Ovary (tissue), 9 donors: ENCODE data around the gene ZBTB44. TPM values are rescaled to one million over a fixed set of nuclear protein-coding genes. Genes with fewer than 3 reads are reported as not detected.

ENCODE experiments used
- DNase-seq, 5 donors: peaks; one replicate each; pipeline ENCODE4 v3.0.0-alpha.2; 2019 to 2020
- H3K27ac ChIP-seq, 2 donors: fragments of 200-600 bp; one replicate each; pipeline versions ENCODE4 v1.5.1 to v1.8.0; 2019 to 2022
- H3K27me3 ChIP-seq: fragments of 200-600 bp; one replicate; pipeline ENCODE4 v1.8.0; 2022
- H3K36me3 ChIP-seq: fragments of 200-600 bp; sonication (generic); one replicate; pipeline ENCODE4 v1.5.1; 2019
- H3K4me1 ChIP-seq: one replicate; pipeline ENCODE4 v1.8.1; 2013; ENCODE audit warnings: mild to moderate bottlenecking, moderate library complexity; ENCODE audit not compliant: insufficient read depth
- H3K4me3 ChIP-seq: fragments of 200-600 bp; sonication (generic); one replicate; pipeline ENCODE4 v1.5.1; 2017
- H3K9me3 ChIP-seq, 2 donors: fragments of 200-600 bp in 1 of 2; sonication (generic) in 1 of 2; one replicate each; pipeline versions ENCODE4 v1.5.1 to v1.8.1; 2013 to 2019; ENCODE audit warnings: mild to moderate bottlenecking in 1 of 2, moderate library complexity in 1 of 2
- EP300 ChIP-seq: sonication (generic); formaldehyde crosslinking; IDR thresholded peaks from one replicate; pipeline ENCODE4 v1.6.1; 2017; ENCODE audit warnings: antibody characterized with exemption
- POLR2A ChIP-seq: fragments of 450-650 bp; IDR thresholded peaks from one replicate; pipeline ENCODE4 v1.6.1; 2017; ENCODE audit warnings: antibody characterized with exemption, mild to moderate bottlenecking, moderate library complexity
- WGBS, 3 donors: extraction: QIAGEN DNeasy Blood & Tissue Kit in 1 of 3; methylation state at CpG; one replicate each; pipeline versions ENCODE4 v1.1.5 to v1.1.7; 2013 to 2017; 5-methylcytosine and 5-hydroxymethylcytosine counted together
- intact Hi-C, 4 donors: fragments of 100-400 bp; cut with DNase I; formaldehyde crosslinking; loops; one replicate each; pipeline versions ENCODE4 v1.11.0 to v1.15.1; 2022 to 2023
- polyA plus RNA-seq, 2 donors: library from polyadenylated mRNA; stranded (reverse); fragments of 200-250 nt in 1 of 2; fragments of 350-450 nt in 1 of 2; fragmentation: Illumina TruSeq in 1 of 2; extraction: RNeasy Lipid Tissue Mini Kit (QIAGEN cat#74804) in 1 of 2; gene quantifications; one replicate each; pipeline ENCODE4 v1.2.3, GENCODE V29; 2013 to 2014
- total RNA-seq, 7 donors: library from RNA; depleted of rRNA in 2 of 7; stranded (reverse); fragments of >200 nt in 2 of 7; fragmentation: NEBNext Ultra II Directional in 3 of 7; extraction: Animal tissue kit (Norgen Biotek cat#: 25700) in 3 of 7; gene quantifications; one replicate each; pipeline versions ENCODE4 v1.1.0 to v1.2.4, GENCODE V29; 2016 to 2023
- TF ChIP-seq, protein P1 (sequence below), 3 donors: fragments of 450-650 bp in 2 of 3; fragments of 200-600 bp in 1 of 3; IDR thresholded peaks; one replicate each; pipeline versions ENCODE4 v1.5.1 to v1.8.0; 2016 to 2022; ENCODE audit warnings: antibody characterized with exemption in 3 of 3, mild to moderate bottlenecking in 1 of 3
- donor health status: DM: no; HTN: no; CAD: no; lungs with moderate emphysema.
- donor health status: DM: no; HTN: no; CAD: no.
- donor health status: Bipolar disorder and iron deficiency.
- donor health status: DM: yes; HTN: yes; CAD: no.
- donor health status: DM: no; HTN: no; CAD: no.
- donor health status: DM: yes; HTN: yes; CAD: no.

The ZBTB44 gene
- total and polyA plus RNA-seq, 9 donors: 19.1 to 83.0 (median 57.9) TPM

DNA sequence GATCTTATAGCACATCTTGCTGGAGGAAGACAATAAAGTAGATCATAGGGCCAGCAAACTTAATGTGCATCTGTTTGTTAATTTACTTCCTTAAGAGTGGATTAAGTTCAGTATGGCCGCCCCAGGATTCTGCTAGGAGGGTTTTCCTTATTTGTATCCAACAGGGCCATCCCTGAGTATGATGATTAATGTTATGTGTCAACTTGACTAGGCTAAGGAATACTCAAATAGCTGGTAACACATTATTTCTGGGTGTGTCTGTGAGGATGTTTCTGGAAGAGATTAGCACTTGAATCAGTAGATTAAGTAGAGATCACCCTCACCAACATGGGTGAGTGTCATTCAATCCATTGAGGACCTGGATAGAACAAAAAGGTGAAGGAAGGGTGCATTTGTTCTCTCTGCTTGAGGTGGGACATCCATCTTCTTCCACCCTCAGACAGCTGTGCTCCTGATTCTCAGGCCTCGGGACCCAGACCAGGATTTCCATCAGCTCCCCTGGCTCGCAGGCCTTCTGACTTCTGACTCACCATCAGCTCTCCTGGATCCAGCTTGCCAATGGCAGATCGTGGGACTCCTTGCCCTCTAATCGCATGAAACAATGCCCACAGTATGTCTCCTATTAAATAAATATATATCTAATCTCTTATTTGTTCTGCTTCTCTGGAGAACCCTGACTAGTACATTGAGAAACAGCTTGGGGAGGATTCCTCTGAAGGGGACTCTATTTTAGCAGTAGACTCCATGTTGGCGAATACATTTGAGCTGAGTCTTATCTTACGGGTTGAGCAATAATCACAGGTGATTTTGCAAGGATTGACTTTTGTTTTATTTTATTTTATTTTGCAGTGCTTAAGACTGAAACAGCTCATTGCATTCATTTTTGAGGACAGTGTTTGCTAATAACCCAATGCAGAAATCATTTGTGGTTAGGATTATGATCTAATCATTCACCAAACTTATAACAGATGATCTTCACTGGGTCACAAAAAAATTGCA, 9.0 kb upstream of the ZBTB44 start:
- 85 to 90% (median 86%) methylated on average over 7 of the region's 7 CpGs for WGBS, 3 donors
- Histone ChIP-seq H3K4me3 (no peak overlapping the region), H3K4me1 (no peaks in the 10 kb centered on the region), H3K27me3 (no peaks in the 10 kb centered on the region), H3K36me3 (no peaks in the 10 kb centered on the region), H3K9me3 (no peaks in the 10 kb centered on the region), H3K27ac (no peak overlapping the region)
- DNase-seq: no peak
- no peak for TF ChIP-seq EP300
- TF ChIP-seq POLR2A: no peak
- TF ChIP-seq, protein P1, sequence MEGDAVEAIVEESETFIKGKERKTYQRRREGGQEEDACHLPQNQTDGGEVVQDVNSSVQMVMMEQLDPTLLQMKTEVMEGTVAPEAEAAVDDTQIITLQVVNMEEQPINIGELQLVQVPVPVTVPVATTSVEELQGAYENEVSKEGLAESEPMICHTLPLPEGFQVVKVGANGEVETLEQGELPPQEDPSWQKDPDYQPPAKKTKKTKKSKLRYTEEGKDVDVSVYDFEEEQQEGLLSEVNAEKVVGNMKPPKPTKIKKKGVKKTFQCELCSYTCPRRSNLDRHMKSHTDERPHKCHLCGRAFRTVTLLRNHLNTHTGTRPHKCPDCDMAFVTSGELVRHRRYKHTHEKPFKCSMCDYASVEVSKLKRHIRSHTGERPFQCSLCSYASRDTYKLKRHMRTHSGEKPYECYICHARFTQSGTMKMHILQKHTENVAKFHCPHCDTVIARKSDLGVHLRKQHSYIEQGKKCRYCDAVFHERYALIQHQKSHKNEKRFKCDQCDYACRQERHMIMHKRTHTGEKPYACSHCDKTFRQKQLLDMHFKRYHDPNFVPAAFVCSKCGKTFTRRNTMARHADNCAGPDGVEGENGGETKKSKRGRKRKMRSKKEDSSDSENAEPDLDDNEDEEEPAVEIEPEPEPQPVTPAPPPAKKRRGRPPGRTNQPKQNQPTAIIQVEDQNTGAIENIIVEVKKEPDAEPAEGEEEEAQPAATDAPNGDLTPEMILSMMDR (IDR thresholded peaks at IDR 0.05): no peak
- intact Hi-C loops: no loop called here

DNA sequence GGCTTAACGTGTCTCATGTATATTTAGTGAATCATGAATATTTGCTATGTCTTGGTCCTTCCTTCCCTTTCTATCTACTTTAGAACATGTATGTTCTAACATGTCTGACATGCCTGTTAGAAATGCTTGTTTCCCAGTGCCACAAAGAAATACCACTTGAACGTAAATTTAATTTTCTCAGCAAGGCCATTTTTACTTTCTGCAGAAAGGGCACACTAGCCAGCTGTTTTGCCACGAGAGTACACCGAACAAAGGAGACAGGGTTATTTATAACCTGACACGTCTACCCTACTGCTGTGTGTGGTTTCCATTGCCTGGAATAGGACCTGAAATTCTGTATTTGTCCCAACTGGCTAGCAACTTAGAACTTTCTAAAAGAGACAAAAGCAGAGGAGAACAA, 7.4 kb upstream of the ZBTB44 start:
- DNase-seq: no peak

DNA sequence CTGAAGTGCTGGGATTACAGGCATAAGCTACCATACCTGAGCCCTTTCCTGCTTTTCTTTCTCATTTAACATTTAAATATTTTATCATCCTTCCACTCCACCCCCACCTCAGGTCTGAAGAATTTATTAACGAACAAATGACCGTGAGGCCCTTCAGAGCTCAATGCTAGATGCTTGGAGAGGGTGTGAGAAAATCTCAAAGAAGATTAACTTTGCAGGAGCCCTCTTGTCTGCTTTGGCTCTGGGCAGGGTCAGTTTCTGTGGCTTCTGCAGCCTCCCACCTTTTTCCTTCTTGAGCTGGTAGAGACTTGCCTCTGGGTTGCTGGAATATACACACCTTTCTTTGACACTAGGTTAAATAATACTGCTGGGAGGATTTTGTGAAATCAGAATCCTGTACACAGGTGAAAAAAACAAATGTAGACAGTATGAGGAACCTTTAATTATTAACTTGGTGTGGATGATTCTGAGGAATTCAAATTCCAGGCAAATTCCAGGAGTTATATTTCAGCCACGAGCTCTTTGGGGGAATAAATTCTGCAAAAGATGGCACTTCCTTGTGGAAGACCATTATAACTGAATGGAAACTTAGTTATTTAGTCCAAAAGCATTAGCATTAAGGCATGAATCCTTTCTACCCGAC, 3.4 kb upstream of the ZBTB44 start:
- TF ChIP-seq POLR2A: no peak
- TF ChIP-seq, protein P1 (IDR thresholded peaks at IDR 0.05): no peak
- TF ChIP-seq EP300: no peak
- Histone ChIP-seq H3K27me3 (no peaks in the 10 kb centered on the region), H3K4me1 (no peaks in the 10 kb centered on the region), H3K4me3 (no peak overlapping the region), H3K9me3 (no peaks in the 10 kb centered on the region), H3K27ac (no peak overlapping the region), H3K36me3 (no peaks in the 10 kb centered on the region)
- 49 to 55% (median 49%) methylated on average over 4 of the region's 4 CpGs for WGBS, 3 donors
- intact Hi-C loops: no loop called here
- no peak for DNase-seq

More for the DNA sequence above, 7.4 kb upstream of the ZBTB44 start:
- H3K27me3 ChIP-seq: no peaks in the 10 kb centered on the region
- H3K4me1 ChIP-seq: no peaks in the 10 kb centered on the region
- no peak overlapping the region for H3K4me3 ChIP-seq
- no peaks in the 10 kb centered on the region for H3K36me3 ChIP-seq
- intact Hi-C loops: no loop called here
- H3K9me3 ChIP-seq: no peaks in the 10 kb centered on the region
- WGBS, 3 donors: 80 to 83% (median 83%) methylated on average over 5 of the region's 5 CpGs
- TF ChIP-seq EP300 (no peak), POLR2A (no peak)
- H3K27ac ChIP-seq: no peak overlapping the region

DNA sequence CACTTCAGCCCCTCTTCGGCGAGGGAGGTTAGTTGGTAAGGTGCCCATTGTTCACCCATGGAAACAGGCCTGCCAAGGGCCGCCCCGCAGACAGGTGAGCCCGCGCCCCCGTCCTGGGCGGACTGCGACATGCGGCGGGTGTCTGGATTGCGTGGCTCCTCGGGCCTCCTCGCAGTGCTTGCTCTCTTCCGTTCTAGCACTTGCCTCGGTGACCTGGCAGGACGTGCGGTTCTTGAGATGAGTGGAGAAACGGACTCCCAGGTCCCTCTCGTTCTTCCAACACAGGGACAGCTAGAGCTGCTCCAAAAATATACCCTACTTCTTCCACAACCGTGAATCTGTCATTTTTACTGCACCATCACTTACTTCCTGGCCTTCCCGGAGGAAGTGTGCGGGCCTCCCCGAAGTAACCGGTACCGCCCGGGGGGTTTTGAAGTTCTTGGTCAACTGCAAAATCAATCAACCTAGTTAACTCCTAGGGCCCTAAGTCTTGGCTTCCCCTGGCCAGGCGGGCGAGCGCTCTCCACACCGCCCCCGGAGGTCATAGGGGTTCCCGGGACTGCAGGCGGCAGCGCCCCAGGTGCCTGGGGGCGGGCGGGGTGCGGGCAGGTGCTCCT, 745 bp upstream of the ZBTB44 start:
- Histone ChIP-seq H3K36me3 (no peaks in the 10 kb centered on the region), H3K4me1 (peaks cover 2% of the 10 kb centered on the region), H3K27ac (peak overlapping the region in 1 of 2 donors; percentile 38), H3K9me3 (no peaks in the 10 kb centered on the region), H3K4me3 (peak overlapping the region; percentile 50), H3K27me3 (no peaks in the 10 kb centered on the region)
- WGBS, 3 donors: 36 to 49% (median 38%) methylated on average over 38 of the region's 38 CpGs
- DNase-seq: peak; percentile 24 to 60 (median 57)
- TF ChIP-seq, protein P1 (IDR thresholded peaks at IDR 0.05): no peak
- TF ChIP-seq POLR2A (no peak), EP300 (no peak)
- intact Hi-C loops: no loop called here
